GM21737 (cell line): Measurements from ENCODE around the gene IGFN1.

Experiments
- ATAC-seq: cut with Tn5 transposase; IDR thresholded peaks from one replicate; pipeline ENCODE4 v1.9.1; 2021; ENCODE audit warnings: mild to moderate bottlenecking, moderate library complexity; ENCODE audit not compliant: unreplicated experiment

IGFN1 gene

DNA sequence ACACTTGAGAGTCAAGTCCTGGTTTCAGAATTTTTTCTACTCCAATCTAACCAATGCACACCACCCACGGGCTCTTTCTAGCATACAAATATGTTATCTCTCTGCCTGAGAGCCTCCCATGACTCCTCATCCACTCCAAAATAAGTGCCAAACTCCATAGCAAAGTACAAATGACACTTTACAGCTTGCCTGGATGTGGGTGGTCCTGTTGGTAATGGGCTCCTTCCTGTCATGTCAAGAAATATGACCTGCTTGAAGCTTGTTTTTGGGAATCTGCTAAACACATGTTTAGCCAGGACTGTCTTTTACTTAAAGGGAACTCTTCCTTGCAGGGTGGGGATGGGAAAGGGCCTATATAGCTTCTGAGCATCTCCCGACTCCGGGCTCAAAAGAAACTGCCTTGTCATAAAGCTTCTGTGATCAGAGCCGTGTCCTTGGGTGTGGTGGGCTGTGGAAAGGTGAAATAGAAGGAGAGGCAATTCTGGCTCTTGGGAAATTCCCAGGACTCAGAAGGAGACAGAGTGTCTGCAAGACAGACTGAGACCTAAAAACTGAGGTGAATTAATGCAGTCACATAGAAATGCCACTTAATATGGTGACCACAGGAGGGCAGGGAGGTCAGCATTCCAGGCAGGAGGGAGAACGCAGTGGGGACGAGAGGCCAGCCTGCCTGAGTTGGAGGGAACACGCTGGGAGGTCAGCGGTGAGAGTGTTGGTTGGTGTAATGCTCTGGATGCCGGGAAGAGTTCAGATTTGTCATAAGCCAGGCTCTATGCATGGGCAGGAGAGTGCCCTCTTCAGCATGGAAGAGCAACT lies 6.1 kb upstream of the IGFN1 start:
- no peak for ATAC-seq

DNA sequence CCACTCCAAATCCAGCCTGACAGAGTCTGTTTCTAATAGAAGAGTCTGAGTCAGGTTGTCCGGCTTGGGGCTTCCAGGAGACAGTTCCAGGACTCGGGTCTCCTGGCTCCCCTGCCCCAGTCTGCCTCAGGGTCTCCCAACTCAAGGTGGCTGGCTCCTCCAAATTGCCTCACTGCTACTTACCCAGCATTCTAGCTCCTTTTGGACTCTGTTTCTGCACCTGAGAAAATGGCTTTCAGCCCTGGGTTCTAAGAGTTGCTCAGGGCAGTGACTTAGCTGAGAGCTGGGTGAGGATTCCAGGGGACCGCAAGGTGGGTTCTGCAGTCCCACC lies 5.5 kb upstream of the IGFN1 start:
- ATAC-seq: no peak

DNA sequence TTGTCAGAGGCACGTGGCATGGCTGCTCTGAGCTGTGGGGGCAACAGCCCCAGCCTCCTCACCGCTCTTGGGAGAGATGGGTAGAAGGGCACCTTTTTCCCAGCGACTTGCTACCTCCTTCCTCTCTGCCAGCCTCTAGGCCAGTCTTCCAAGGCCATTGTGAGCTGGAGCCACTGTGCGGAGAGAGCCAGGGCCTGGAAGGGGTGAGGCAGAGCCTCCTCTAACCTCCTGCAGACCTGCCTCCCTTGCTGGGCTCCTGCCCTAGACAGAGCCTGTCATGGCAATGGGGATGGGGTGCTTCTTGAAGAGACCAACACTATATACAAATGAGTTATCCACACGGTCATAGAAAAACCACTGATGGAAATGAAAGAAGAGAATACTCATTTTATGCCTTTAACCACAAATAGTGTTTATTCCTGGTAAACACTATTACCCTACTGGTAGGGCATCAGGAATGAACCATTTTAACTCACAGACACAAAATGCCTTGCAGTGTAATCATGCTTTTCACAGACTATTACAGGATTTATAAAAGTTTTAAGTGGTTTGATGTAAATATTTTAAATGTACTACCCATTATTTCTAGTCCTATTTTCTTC lies 5.0 kb upstream of the IGFN1 start:
- ATAC-seq: no peak

DNA sequence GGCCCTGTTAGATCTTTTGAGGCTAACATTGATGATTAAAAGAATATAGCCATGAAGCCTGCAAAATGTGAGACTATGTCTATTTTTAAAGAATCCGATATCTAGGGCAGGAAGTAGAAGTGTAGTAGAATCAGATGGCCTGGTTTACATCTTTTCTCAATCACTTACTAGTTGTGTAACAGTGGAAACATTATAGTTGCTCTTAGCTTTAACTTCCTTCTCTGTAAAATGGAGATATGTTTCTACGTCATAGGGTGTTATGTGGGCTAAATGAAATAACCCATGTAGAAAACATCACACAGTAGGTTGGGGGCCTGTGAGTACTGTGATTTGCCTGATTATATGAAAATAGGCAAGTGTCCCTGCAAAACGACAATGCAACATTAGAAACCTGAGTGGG lies 4.4 kb upstream of the IGFN1 start:
- ATAC-seq: no peak

DNA sequence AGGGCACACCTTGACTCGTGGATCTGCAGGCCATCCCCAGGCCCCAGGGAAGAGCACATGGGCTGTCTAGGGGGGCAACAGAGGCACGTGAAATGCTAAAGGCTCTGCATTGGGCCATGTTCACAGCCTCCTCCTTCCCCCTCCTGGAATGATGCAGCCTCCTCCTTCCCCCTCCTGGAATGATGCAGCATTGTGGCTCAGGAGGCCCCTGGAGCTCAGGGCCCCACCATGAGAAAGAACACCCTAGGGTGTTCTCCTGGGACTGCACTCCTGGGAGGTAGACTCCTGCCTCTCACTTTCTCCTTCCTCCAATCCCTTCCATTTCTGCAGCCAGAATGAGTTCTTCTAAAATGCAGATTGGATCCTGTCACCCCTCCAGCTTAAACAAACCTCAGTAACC lies 1.5 kb upstream of the IGFN1 start:
- no peak for ATAC-seq

DNA sequence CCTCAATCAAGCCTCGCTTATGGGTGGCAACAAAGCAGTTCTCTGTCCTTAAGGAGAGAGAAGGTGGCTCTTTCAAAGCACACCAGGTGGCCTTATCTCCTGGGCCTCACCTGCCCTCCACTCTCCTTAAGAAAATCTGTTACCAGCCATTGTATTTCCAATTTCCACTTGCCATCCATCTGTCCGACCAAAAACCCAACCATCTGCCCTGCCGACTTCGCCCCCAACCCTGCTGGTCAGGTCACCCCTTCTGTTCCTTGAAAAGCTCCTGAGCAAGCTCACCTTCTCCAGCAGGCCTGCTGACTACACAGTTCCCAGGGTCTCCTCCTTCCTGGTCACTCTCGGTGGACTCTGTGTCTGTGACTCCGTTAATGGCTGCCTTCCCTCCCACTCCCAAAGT lies 619 bp upstream of the IGFN1 start:
- no peak for ATAC-seq

DNA sequence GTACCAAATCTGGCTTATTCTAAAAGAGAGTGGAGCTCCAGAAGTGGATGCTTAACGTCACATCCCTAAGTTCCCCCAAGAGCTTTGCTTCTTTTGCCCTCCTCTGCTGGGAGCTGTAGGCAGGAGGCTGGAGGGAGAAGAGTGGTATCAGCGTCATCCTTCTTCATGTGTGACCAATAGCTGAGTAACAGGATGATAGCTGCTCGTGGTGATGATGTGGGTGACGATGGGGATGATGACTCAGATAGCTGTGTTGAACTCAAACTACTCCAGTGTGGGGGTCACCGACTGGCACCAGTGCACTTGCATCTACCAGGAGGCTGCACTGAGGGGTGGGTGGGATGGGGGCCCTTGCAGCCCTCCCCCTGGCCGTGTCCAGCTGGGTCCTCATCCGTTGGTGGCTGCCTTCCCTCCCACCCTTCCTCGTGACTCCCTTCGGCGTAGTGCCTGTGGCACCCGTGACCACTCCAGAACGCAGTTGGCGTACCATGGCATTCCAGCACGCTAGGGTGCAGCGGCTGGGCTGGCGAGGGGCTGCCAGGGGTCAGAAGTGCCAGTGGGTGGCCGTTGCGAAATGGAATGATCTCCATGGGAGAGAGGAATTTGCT lies 1.1 kb downstream of the IGFN1 start:
- ATAC-seq: no peak

DNA sequence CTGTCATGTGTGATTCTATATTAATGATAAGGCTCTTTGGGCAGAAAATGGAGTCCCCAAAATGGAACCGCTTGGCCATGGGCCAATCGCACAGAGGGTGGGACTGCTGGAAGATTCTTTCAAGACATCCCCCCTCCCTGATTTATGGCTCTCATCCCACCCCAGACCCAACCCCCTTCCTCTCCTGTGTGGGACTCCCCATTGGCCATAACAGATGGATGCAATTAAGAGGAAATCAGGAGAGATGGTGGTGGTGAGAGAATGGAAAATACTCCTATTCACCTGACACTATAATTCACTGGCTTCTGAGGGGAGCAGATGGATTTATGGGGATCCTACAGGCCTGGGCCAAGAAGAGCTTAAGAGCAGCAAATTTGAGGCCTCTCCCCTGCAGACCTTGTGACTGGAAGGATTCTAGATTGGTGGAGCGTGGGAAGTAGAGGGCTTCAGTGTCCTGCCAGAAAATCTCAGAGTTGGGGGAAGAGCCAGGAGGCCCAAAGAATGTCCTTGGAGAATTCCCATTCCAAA lies 1.7 kb downstream of the IGFN1 start:
- ATAC-seq: no peak

DNA sequence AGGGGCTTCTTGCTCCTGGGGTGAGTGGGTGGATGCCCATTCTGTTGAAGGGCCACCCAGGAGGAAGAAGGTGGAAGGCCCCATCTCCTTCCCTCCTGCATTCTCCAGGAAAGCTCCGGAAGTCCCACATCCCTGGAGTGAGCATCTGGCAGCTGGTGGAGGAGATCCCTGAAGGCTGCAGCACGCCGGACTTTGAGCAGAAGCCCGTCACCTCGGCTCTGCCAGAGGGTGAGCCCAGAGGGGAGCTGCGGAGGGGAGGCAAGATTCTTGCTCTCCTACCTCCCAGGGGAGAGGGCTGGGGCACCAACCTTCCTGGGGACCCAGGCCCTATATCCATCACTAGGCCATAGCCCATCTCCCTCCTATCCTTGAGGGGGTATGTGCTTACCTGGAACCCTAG lies 3.4 kb downstream of the IGFN1 start:
- ATAC-seq: no peak

DNA sequence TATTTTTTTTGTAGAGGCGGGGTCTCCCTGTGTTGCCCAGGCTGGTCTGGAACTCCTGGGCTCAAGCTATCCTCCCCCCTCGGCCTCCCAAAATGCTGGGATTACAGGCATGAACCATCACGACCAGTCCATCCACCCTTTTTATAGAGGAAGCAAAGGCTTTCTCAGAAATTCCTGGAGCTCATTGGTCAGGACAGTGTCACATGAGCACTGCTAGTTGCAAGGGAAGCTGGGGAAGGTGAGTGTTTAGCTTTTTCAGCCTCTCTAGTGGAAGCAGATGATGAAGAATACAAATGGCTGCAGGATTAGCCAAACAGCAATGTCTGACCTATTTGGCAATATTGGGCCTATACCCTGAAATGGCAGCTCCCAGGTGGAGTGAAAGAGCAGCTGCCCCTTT lies 8.0 kb downstream of the IGFN1 start:
- ATAC-seq: no peak

DNA sequence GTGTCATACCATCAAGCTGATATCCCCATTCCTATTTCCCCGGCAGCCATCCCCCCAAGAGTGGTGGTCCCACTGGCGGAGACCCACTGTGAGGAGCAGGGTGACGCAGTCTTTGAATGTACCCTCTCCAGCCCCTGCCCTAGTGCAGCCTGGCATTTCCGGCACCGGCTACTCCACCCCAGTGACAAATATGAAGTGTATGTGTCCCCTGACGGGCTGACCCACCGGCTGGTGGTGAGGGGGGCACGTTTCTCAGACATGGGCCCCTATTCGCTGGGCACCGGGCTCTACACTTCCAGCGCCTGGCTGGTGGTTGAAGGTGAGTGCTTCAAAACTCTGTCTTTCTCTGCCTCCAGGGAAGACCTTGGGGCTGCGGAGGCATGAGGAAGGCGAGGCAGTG lies 14.4 kb downstream of the IGFN1 start:
- ATAC-seq: no peak

DNA sequence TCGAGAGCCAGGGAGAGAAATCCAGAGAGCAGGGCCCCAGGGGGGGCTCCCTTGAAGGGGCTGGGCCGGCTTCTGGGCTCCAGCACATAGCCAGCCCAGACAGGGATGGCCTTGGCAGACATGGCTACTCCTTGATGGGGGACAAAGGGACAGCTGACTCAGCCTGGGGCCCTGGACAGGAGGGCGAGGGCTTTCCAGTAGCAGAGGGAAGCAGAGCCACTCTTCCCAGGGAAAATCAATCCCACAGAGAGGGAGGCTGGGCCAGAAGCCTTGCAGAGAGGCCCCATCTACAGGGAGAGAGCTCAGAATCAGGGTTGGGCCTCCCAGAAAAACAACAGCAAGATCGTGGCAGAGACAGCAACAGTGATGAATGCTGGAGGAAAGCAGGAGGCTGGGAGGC lies 15.6 kb downstream of the IGFN1 start:
- no peak for ATAC-seq

DNA sequence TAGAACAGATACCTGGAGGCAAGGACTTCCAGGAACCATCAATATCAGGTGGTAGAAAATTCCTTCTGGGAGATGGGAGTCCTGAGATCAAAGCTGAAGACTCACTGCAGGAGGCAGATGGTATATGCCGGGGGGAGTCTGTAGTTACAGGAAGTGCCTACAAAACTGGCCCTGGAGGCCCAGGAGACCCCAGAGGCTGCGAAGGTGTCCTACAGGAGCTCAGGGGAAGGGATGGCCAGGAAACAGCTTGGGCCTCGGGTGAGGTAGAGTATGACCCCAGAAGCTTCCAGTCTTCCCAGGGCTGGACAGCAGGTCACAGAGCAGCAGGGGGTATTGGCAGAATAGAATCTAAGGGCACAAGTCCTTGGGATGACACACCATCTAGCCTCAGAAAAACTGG lies 16.4 kb downstream of the IGFN1 start:
- no peak for ATAC-seq

DNA sequence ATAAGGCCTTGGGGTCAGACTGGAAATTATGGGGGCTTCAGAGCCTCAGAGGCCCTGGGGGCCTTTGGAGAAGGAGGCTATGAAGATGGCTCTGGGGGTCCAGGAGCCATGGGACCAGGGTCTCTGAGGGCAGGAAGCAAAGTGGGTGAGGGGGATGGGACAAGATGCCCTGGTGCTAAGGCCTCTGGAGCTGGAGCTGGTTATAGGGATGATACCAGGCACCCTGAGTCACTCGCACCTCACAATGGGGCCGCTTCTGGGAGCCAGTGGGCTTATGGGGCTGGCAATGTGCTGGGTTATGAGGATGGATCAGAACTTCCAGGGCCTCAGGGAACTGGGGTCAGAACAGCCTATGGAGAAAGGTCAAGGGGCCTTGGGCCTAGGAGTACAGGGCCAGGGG lies 17.6 kb downstream of the IGFN1 start:
- no peak for ATAC-seq

DNA sequence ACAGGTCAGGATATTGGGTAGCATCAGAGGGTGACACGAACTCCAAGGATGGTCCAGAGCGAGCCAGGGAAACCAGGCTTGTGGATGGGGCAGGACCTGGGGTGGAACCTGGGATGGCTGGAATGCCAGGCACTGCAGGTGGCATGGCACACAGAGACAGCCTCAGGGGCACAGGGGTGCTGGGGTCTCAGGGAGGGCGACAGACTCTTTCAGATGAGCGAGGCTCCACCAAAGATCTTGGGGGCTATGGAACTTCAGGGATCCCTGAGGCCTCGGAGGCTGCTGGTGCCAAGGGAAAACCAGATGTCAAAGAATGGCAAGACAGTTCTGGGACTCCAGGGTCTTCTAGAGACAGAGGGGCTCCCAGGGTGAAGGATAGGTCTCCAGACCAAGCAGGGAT lies 21.4 kb downstream of the IGFN1 start:
- no peak for ATAC-seq

DNA sequence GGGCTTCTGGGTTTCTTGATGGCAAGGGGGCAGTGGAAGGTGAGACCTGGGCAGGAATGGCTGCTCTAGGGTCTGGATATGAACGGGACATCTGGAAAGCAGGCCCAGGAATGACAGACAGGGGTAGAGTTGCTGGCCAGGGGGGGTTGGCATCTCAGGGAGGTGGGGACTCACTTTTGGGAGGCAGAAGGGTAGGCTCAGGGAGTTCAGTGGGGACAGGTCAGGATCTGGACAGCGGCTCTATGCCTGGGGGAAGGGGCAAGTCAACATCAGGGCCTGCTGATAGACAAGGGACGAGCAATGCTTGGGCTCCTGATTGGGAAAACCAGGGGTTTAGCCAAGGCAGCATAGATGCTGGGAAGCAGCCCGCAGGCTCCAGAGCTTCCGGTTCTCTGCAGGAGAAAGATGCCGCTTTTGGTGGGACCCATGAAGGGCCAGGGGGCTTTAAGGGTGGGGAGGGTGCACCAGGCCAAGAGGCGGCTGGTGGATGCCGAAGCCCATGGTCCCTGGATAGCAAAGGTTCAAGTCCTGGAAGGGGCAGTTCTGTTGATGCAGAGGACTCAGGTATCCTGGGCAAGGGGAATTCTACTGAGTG lies 21.9 kb downstream of the IGFN1 start:
- no peak for ATAC-seq

DNA sequence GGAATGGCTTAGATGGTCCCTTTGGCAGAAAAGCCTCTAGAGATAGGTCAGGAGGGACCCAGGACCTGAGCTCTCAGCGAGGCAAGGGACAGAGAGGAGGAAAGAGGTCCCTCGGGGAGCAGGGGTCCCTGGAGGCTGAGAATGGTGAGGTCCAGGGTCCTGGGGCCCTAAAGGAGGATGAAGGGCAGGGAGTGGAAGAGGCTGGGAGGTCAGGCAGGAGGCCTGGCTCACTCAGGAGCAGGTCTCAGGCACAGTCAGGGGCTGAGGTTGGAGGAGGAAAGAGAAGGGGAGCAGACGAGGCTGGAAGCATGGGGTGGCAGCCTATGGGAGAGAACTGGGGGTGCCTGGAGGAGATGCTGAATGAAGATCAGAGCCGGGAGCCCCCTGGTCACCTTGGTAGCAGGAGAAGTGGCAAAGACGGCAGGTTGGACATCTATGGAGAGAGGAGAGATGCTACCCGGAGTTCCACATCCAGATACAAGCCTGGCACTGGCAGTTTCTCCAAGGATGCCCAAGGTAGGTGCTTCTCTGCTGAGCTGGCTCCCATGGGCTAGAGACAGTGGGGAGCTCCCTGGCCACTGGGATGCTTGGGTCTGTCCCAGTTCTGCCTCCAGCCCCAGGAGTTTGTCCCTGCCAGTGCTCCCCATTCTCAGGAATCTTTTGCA lies 22.6 kb downstream of the IGFN1 start:
- ATAC-seq: no peak

DNA sequence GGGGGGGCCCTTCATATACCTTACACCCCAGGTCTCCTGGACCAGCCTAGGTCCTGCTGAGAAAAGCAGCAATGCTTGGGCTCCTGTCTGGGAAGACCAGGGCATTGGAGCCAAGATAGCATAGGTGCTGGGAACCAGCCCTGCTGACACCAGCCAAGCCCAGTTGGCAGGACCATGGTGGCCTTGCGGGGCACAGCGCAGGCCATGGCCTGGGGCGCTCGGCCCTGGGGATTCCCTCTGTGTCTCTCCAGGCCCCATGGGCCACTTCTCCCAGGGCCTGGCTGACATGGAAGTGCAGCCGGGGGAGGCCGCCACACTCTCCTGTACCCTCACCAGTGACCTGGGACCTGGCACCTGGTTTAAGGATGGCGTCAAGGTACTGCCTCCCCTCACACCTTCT lies 23.3 kb downstream of the IGFN1 start:
- no peak for ATAC-seq

DNA sequence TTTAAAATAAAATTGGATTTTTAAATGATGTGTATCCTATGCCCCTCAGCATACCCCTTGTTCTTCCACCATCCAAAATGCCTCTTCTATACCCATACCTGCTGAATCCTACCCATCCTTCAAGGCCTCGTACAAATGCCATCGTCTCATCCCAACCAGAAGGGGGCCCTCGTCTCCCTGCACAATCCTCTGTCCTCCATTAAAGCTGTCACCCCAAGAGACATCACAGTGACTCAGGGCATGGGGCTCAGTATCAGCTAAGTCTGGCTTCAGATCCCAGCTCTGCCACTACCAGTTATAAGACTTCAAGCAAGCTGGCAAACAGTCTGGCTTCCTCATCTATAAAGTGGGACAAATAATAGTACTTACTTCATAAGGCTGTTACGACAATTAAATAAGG lies 23.8 kb downstream of the IGFN1 start:
- ATAC-seq: no peak

DNA sequence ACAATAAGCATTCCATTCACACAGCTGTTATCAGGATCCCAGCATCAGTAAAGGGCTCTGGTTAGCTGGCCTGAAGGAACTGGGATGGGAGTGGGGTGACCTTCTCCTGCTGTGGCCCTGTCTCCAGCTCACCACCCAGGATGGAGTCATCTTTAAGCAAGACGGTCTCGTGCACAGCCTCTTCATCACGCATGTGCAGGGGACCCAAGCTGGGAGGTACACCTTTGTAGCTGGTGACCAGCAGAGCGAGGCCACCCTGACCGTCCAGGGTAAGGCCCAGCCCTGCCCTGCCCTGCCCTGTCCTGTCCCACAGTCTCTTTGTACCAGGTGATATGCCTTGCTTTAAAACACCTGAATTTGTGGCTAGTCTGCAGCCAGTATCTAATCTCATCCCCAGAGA lies 24.3 kb downstream of the IGFN1 start:
- no peak for ATAC-seq
